Measurements from ENCODE around the gene CKLF. TPM values are rescaled to one million over a fixed set of nuclear protein-coding genes. Genes with fewer than 3 reads are reported as not detected.

Gene CKLF
- total and polyA plus RNA-seq, 2 experiments from 2014 or later = 16.6 to 25.6 TPM

- Histone ChIP-seq H3K9me3 (ENCODE audit: low read depth) (no peaks in the 10 kb centered on the region), H3K4me3 (no peak overlapping the region), H3K4me1 (ENCODE audit: low read depth) (no peaks in the 10 kb centered on the region), H3K27me3 (no peaks in the 10 kb centered on the region), H3K27ac (no peak overlapping the region), H3K36me3 (peaks cover 18% of the 10 kb centered on the region)
- no peak for DNase-seq (ENCODE audit: low read depth in 1 of 2, low spot score in 1 of 2)
- TF ChIP-seq CTCF (IDR thresholded peaks at IDR 0.05; ENCODE audit: low read depth, low read length) = no peak
These were observed 24.1 kb upstream of the CKLF start for GRCh38 chr16:66528294-66528693.

GRCh38 chr16:66529475-66529874, 22.9 kb upstream of the CKLF start:
- Histone ChIP-seq H3K9me3 (ENCODE audit: low read depth) (no peaks in the 10 kb centered on the region), H3K4me1 (ENCODE audit: low read depth) (peaks cover 6% of the 10 kb centered on the region), H3K36me3 (peaks cover 18% of the 10 kb centered on the region), H3K4me3 (no peak overlapping the region), H3K27me3 (no peaks in the 10 kb centered on the region), H3K27ac (no peak overlapping the region)
- no peak for TF ChIP-seq CTCF (IDR thresholded peaks at IDR 0.05; ENCODE audit: low read depth, low read length)
- no peak for DNase-seq (ENCODE audit: low read depth in 1 of 2, low spot score in 1 of 2)

GRCh38 chr16:66534376-66534799, 18.0 kb upstream of the CKLF start:
- Histone ChIP-seq H3K27ac (peak overlapping the region; percentile 31), H3K9me3 (ENCODE audit: low read depth) (no peaks in the 10 kb centered on the region), H3K4me1 (ENCODE audit: low read depth) (peaks cover 7% of the 10 kb centered on the region), H3K27me3 (no peaks in the 10 kb centered on the region), H3K4me3 (no peak overlapping the region), H3K36me3 (peaks cover 15% of the 10 kb centered on the region)
- TF ChIP-seq CTCF (IDR thresholded peaks at IDR 0.05; ENCODE audit: low read depth, low read length) = no peak
- peak in 1 of 2 donors; percentile 20 for DNase-seq (ENCODE audit: low read depth in 1 of 2, low spot score in 1 of 2)

- Histone ChIP-seq H3K4me1 (ENCODE audit: low read depth) (peaks cover 7% of the 10 kb centered on the region), H3K27ac (no peak overlapping the region), H3K36me3 (peaks cover 4% of the 10 kb centered on the region), H3K27me3 (no peaks in the 10 kb centered on the region), H3K9me3 (ENCODE audit: low read depth) (no peaks in the 10 kb centered on the region), H3K4me3 (no peak overlapping the region)
- no peak for TF ChIP-seq CTCF (IDR thresholded peaks at IDR 0.05; ENCODE audit: low read depth, low read length)
- no peak for DNase-seq (ENCODE audit: low read depth in 1 of 2, low spot score in 1 of 2)
These were observed 15.9 kb upstream of the CKLF start for GRCh38 chr16:66536525-66536924.

- TF ChIP-seq CTCF (IDR thresholded peaks at IDR 0.05; ENCODE audit: low read depth, low read length) = no peak
- no peaks in the 10 kb centered on the region for H3K9me3 ChIP-seq (ENCODE audit: low read depth)
- DNase-seq (ENCODE audit: low read depth in 1 of 2, low spot score in 1 of 2) = no peak
- H3K4me1 ChIP-seq (ENCODE audit: low read depth) = peaks cover 11% of the 10 kb centered on the region
- H3K27ac ChIP-seq = no peak overlapping the region
- H3K36me3 ChIP-seq = peaks cover 4% of the 10 kb centered on the region
- H3K4me3 ChIP-seq = no peak overlapping the region
- H3K27me3 ChIP-seq = no peaks in the 10 kb centered on the region
These were observed 15.1 kb upstream of the CKLF start for GRCh38 chr16:66537236-66537635.

- peaks cover 15% of the 10 kb centered on the region for H3K4me1 ChIP-seq (ENCODE audit: low read depth)
- no peak overlapping the region for H3K27ac ChIP-seq
- no peak overlapping the region for H3K4me3 ChIP-seq
- DNase-seq (ENCODE audit: low read depth in 1 of 2, low spot score in 1 of 2) = no peak
- H3K27me3 ChIP-seq = no peaks in the 10 kb centered on the region
- TF ChIP-seq CTCF (IDR thresholded peaks at IDR 0.05; ENCODE audit: low read depth, low read length) = no peak
- no peaks in the 10 kb centered on the region for H3K9me3 ChIP-seq (ENCODE audit: low read depth)
- peaks cover 4% of the 10 kb centered on the region for H3K36me3 ChIP-seq
These were observed 13.5 kb upstream of the CKLF start for GRCh38 chr16:66538910-66539309.
